HG03103 (cell line): ENCODE measurements around the gene PRSS22.
"Not testable (repeated sequence)": the region's sequence is repeated elsewhere in the genome, so short reads cannot be mapped to it uniquely, and the experiment has no call there.

Experiments used
- ATAC-seq: cut with Tn5 transposase; IDR thresholded peaks from one replicate; pipeline ENCODE4 v1.9.1; 2021; ENCODE audit warnings: low read depth; ENCODE audit not compliant: unreplicated experiment

The PRSS22 gene, protein sequence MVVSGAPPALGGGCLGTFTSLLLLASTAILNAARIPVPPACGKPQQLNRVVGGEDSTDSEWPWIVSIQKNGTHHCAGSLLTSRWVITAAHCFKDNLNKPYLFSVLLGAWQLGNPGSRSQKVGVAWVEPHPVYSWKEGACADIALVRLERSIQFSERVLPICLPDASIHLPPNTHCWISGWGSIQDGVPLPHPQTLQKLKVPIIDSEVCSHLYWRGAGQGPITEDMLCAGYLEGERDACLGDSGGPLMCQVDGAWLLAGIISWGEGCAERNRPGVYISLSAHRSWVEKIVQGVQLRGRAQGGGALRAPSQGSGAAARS

DNA sequence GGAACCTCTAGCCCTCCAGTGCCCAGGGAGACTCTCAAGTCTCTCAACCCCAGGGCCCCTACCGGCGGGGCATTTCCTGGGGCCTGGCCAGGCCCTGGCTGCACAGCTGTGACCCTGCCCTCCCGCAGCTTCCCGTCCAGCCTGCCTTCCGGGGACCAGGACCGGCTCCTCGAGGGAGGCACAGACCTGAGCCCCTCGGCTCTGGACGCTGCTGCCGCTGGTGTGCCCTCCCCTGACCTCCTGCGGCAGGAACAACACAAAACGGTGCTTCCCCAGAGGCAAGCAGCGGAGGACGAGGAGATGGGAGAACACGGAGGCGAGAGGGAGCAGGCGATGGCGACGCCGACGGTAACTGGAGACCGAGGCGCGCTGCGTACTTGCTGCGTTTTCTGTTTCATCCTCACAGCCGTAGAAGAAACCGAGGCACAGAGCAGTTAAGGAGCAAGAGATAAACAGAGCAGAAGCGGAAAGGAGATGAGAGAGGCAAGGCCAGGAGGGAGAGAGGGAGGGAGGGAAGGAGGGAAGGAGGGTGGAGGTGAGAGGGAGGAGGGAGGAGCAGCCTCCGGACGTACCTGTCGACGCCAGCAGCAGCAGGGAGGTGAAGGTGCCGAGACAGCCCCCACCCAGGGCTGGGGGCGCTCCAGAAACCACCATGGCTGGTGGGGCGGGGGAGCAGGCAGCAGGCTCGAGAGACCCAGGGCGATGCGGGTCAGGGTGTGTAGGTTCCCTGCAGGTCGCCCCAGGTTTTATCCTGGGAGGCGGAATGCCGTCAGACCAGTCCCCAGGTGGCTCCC, at the start of gene PRSS22:
PRSS22 (minus strand) TSS at position 720 of the 794 bp plus-strand sequence; CDS start at position 654, 66 bp downstream.
- ATAC-seq, result no peak

DNA sequence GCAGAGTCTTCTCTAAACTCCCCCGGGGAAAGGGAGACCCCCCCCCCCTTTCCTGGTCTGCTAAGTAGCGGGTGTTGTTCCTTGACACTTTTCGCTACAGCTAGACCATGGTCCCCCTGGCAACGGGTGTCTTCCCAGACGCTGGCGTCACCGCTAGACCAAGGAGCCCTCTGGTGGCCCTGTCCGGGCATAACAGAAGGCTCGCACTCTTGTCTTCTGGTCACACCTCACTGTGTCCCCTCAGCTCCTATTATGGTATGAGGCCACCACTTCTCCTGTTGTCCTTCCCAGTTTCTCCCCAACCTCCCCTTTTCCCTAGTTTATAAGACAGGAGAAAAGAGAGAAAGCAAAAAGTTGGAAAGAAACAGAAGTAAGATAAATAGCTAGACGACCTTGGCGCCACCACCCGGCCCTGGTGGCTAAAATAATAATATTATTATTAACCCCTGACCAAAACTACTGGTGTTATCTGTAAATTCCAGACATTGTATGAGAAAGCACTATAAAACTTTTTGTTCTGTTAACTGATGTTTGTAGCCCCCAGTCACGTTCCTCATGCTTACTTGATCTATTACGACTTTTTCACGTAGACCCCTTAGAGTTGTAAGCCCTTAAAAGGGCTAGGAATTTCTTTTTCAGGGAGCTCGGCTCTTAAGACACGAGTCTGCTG, 49.2 kb upstream of the PRSS22 start:
- ATAC-seq, result not testable (repeated sequence)

DNA sequence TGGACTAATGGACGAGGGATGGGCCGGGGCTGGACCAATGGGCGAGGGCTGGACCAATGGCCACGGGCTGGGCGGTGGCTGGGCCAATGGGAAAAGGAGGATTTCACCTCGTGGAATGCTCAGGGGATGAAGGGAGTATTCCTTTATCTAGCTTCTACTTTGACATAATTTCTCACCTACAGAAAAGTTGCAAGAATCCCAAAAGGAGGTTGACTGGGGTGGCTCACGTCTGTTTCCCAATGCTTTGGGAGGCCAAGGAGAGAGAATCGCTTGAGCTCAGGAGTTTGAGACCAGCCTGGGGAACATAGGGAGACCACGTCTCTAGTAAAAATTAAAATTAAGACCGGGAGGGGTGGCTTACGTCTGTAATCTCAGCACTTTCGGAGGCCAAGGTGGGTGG, 48.0 kb upstream of the PRSS22 start:
- no peak for ATAC-seq

DNA sequence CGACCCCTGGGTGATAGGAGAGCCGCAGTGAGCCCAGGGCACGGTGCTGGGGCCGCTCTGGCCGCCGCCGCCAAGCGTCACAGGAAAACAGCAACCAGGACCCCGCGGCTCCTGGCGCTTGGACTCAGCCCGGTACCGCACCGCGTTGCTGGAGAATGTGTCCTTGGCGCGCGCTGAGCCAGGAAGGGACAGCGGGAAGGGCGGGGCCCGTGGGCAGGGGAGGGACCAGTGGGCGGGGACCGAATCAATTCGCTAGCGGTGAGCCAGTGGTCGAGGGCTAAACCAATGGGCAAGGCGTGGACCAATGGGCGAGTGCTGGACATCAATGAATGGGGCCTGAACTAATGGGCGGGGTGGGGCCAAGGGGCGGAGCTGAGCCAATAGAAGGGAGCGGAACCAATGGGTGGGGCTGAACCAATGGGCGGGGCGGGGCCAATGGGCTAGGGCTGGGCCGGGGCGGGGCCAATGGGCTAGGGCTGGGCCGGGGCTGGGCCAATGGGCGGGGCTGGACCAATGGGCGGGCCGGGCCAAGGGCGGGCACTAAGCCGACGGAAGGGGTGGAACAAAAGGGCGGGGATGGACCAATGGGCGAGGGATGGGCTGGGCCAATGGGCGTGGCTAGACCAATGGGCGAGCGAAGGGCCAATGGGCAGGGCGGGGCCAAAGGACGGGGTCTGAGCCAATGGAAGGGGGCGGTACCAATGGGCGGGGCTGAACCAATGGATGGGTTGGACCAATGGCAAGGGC, 47.4 kb upstream of the PRSS22 start:
- ATAC-seq, result peak; percentile 60

DNA sequence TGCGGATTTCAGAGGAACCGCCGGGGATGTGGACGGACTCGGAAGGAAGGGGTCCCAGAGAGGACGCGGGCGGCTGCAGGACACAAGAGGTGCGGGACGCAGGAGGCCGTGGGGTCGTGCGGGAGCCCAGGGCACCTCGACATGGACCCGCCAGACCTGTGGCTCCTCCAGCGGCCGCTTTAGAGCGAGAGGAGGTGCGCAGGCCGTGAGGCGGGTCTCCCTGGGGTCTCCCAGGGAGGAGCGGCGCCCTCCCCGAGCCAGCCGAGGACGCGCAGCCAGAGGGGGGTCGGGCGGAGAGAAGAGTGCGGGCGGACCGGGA, 46.9 kb upstream of the PRSS22 start:
- ATAC-seq, result no peak

DNA sequence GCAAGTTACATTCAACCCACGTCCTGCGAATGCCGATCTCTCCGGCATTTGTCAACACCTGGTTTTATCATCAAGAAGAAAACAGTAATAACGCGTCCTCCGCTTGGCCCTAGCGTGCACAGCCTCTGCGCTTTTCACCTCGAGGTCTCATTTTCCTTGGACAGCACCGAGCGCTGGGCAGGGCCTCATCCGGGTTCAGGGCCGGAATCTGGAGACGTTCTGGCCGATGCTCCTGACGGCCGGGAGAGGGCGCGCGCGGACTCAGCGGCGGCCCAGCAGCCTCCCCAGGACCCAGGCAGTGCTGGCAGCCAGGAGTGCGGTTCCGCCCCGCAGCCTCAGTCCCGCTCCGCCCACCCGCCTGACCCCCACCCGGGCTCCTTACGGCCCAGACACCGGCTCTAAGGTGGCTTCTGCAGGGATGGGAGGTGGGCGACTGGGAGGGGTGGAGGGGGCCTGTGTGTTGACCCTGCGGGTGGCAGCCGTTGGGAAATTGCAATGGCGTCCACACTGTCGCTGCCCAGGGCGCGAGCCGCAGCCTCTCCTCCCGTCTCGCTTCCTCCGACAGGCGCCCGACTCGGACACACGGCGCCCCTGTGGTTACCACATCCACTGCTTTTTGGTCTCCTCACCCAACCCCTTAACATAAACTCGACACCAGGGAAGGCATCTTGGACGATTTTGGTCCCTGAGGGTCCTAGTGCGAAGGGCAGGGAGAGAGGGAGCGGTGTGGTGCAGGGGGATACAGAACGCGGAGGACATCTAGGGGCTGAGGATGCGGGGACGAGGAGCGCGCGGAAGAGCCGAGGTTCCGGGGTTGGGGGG, 46.3 kb upstream of the PRSS22 start:
- peak; percentile 34 for ATAC-seq

DNA sequence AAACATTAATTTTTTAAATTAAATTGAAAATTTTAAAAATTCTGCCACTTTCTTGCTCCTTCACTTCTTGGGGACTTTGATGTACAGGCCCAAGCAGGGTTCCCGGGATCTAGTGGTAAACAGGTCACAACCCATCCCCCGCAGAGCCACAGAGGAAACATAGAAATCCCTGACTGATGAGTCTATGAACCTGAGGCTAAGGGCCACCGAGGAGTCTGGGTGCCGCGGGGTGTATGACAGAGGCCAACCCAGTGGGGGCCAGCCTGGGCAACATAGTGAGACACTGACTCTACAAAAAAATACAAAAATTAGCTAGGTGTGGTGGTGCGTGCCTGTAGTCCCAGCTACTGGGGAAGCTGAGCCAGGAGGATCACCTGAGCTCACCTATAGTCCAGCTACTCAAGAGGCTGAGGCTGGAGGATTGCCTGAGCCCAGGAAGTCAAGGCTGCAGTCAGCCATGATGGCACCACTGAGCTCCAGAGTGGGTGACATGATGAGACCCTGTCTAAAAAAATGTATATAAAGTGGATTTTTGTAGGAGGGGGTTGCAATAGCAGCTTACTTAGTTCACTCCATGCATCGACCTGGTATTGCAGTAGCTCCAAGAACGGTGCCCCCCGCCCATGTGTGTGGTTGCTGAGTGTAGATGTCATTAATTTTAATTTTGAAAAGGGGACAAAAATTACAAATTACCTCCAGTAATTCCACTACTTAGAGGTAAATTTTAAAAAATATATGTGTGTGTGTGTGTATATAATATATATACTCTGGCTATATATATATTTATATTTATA, 44.6 kb upstream of the PRSS22 start:
- ATAC-seq, result no peak

DNA sequence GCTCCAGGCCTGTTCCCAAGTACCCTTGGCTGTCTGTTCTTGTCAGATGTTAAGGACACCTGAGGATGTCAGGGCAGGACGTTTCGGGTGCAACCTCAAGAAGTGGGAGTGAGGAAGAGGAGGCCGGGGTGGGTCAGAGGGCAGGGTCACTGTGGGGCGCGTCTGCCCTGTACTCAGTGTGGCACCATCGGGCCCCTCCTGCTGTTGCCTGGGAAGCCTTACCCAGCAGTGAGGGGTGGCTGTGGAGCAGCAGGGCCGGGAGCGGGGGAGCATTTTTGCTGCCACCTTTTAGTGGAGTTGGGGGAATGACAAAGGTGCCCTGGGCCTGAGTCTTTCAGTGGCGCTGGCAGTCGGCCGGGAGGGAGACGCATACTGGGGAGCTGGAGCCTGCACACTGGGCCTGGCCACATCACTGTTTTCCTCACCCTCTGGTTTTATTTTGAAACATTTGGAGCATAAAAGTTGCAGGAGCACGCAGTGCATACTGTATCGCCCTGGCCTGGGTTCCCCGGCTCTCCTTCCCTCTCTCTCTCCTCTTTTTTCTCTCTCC, 42.6 kb upstream of the PRSS22 start:
- no peak for ATAC-seq

DNA sequence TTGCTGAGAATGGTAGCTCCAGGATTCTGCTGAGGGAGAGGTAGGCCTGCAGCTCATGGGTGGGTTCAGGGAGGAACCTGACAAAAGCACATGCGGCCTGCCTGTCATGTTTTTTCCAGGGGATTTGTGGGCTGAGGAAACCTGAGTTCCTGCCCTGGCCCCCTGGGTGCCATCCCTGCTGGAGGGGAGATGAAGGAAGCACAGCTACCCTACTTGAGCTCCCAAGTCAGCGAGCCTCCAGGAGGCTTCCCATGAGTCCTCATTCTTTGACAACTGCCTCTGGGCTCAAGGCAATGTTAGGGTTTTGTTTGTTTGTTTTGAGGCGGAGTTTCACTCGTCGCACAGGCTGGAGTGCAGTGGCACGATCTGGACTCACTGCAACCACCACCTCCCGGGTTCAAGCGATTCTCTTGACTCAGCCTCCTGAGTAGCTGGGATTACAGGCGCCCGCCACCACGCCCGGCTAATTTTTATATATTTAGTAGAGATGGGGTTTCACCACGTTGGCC, 41.6 kb upstream of the PRSS22 start:
- ATAC-seq, result no peak

DNA sequence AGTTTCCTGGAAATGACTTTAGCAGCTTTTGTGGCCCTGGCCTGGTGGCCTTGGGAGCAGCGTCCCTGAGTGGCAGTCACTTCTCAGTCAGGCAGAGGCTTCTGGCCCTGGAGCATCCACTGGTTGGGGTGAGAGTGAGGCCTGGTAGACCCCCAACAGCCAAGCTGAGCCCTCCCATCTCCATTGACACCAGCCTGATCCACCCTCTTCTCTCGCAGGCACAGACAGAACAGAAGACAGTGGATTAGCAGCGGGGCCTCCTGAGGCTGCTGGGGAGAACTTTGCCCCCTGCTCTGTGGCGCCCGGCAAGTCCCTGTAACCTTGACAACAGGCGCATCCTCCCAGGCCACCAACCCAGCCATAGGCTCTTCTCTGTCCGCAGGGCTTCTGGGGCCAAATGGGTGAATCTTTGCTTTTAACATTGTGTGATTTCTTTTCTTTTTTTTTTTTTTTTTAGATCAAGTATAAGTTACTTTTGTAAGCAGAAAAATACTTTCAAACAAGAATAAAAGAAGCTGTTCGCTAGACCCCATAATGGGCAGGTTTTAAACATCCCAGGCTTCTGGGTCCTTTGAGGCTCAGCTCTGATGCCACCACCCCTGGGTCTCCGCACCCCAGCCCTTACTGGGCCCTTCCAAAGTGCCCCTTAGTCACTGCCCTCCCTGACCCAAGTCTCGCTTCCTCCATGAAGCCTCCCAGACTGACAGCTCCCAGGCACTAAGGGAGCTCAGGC, 41.0 kb upstream of the PRSS22 start:
- ATAC-seq, result no peak

DNA sequence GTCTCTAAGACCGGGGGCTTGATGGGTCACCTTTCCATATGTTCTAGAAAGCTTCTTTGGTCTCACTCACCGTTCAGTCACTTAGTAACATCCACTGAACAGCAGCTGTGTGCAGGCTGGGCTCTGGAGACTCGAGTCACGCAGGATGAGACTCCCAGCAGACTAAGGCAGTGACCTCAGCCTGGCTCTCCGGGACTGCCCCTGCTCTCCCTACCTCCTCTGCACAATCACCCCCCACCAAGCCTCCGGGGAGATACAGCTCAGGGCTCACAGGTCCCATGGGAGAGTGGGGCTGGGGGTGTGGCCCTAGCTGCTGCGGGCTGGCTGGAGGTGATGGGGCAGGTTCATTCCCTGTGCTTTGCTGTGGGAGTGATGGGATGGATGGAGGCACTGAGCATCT, 39.1 kb upstream of the PRSS22 start:
- no peak for ATAC-seq

DNA sequence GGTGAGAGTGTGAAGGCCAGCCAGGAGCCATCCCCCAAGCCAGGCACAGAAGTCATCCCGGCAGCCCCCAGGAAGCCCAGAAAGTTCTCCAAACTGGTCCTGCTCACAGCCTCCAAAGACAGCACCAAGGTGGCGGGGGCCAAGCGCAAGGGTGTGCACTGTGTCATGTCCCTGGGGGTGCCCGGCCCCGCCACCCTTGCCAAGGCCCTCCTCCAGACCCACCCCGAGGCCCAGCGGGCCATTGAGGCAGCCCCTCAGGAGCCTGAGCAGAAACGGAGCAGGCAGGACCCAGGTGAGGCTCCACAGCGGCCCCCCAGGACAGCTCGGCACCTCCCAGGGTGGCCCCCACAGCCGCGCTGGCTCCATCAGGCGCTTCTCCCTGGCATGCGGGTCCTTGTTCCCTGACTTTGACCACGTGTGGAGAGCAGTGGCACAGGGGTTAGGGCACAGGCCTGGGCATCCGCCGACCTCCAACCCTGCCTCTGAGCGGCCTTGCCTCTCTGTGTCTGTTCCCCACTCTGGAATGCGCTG, 38.6 kb upstream of the PRSS22 start:
- ATAC-seq, result no peak

DNA sequence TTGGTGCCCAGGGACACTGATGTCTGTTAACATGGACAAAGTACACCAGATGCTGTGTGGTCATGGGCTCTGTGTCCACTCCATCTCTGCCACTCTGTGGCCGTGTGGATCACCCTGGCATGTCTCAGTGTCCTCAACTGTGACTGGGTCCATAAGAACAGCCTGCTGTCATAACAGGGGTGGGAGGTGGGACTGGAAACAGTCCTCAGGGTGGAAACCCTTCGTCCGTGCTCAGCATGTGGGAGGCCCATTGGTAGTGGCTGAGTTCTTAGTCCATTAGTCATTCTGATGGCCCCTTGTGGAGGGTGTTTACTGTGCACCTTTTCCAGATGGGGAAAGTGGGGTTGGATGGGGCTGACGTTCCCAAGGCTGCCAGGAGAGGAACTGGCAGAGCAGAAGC, 37.8 kb upstream of the PRSS22 start:
- ATAC-seq, result no peak

DNA sequence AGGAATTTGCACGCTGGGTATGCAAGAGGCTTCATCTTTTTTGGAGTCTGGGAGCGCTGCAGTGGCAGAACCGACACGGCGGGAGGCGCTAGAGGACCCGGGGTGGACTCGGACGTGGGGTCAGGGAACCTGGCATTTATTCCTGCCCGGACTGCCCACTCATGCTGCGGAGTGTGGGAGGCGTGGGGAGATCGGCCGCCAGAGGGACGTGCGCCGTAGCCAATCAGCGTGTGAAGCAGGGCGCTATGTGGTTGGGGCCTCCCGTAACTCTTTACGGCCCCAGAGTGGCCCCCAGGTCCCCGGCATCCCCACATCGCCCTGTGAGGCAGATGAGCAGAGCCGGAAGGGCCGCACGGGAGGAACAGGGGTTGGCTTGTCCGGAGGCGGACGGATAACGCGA, 36.3 kb upstream of the PRSS22 start:
- no peak for ATAC-seq

DNA sequence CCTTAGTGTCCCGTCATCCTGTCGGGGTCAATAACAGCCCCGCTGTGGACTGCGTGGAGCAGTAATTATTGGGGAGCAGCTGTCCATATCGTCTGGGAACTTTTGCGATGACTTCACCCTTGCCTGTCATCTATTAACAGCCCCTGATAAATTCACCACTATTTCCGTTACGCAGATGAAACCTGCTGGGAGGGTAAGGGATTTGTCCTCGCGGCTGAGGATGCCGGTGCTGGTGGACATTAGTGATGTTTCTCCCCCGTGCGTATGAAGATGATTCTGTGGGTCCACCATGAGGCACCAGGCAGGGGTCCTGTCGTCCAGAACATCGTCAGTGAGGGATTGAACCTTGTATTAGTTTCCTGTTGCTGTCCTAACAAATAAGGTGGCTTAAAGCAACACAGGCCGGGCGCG, 26.1 kb upstream of the PRSS22 start:
- no peak for ATAC-seq

DNA sequence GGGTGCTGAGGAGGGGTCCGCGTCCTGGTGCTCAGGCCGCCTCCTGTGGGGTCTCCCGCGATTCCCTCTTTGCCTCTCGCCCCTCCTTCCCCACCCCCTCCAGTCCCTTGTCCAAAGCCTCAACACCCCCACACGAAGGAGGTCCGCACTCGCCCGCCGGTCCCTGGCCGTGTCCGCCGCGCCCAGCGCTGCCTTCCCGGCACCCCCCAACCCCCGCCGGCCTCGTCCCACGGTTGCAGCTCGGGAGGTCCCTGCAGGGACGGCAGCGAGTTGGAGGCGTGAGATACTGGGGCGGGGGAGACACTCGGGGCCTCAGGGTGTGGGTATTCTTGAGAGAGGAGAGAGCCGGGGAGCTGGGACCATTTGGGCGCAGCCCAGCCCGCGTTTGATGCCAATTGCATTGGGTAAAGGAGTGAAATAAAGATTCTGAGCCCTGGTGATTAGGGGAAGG, 25.5 kb upstream of the PRSS22 start:
- no peak for ATAC-seq

DNA sequence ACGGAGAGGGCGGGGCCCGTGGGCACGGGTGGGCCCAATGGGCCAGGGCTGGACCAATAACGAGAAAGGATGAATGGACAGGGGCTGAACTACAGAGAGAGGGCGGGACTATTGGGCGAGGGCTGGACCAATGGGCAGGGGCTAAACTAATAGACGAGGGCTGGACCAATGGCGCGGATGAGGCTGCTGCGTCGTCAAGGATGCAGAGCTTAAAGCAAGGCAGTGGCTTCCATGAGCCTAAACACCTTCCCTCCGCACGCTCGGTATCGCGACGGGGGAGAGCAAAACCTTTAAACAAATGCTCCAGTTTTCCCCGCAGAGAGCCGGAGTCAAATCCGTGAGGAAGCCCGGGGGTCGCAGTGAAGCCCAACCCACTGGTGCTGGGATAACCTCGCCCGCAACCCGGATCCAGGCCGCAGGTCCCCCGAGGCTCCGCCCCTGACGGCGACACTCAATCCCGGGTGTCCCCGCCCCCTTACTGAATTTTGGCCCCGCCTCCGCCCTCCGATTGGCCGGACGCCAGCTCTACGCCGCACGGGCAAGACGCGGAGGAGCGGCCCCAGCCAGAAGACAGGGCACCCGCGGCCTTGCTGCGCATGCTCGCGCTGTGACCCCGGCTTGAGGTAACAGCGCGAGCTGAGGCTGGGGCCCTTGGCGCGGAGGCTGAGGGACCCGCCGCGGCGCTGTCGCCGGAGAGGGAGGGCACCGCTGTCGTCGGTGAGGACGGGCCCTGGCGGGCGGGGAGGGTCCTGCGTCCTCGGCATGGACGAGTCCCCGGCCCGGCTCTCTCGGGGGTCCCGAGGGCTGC, 24.9 kb upstream of the PRSS22 start, which contains the start of gene FLYWCH2:
FLYWCH2 (plus strand) TSS at position 566 of the 808 bp plus-strand sequence. CDS start 13,235 bp downstream, outside the sequence.
- peak; percentile 80 for ATAC-seq
